Peyer's patch (tissue), 4 donors: ENCODE results near the gene CNR2. TPM values are rescaled to one million over a fixed set of nuclear protein-coding genes. Genes with fewer than 3 reads are reported as not detected.

ENCODE experiments used
- DNase-seq, 3 donors: peaks; one replicate each; pipeline ENCODE4 v3.0.0-alpha.2; 2017 to 2019
- H3K27ac ChIP-seq, 4 donors: fragments of 200-600 bp; sonication (generic); one replicate each; pipeline ENCODE4 v1.5.1; 2016 to 2019
- H3K27me3 ChIP-seq, 2 donors: fragments of 200-600 bp; sonication (generic); one replicate each; pipeline ENCODE4 v1.5.1; 2019
- H3K36me3 ChIP-seq, 3 donors: fragments of 200-600 bp; sonication (generic); one replicate each; pipeline ENCODE4 v1.5.1; 2016 to 2019
- H3K4me1 ChIP-seq, 4 donors: fragments of 200-600 bp; sonication (generic); one replicate each; pipeline ENCODE4 v1.5.1; 2016 to 2019
- H3K4me3 ChIP-seq, 4 donors: fragments of 200-600 bp; sonication (generic); 1 replicate in 3 of 4; 2 replicates in 1 of 4; pipeline ENCODE4 v1.5.1; 2016 to 2019; ENCODE audit warnings: mild to moderate bottlenecking in 1 of 4
- H3K9me3 ChIP-seq, 4 donors: fragments of 200-600 bp; sonication (generic); one replicate each; pipeline ENCODE4 v1.5.1; 2016 to 2019; ENCODE audit warnings: mild to moderate bottlenecking in 1 of 4
- CTCF ChIP-seq, 6 experiments: fragments of 450-650 bp in 4 of 6; fragments of 200-600 bp in 2 of 6; sonication (generic) in 1 of 6; IDR thresholded peaks; one replicate each; pipeline ENCODE4 v1.5.1; 2017 to 2019; ENCODE audit warnings: antibody characterized with exemption in 6 of 6, mild to moderate bottlenecking in 3 of 6, moderate library complexity in 1 of 6
- POLR2A ChIP-seq, 2 donors: fragments of 450-650 bp; IDR thresholded peaks; one replicate each; pipeline ENCODE4 v1.5.1; 2017; ENCODE audit warnings: antibody characterized with exemption in 2 of 2, mild to moderate bottlenecking in 2 of 2, moderate library complexity in 2 of 2
- total RNA-seq, 4 donors: library from RNA; depleted of rRNA; stranded (reverse); fragments of >200 nt; gene quantifications; one replicate each; pipeline ENCODE4 v1.1.0, GENCODE V29; 2016

Gene CNR2
- total RNA-seq, 4 donors from 2014 or later: 0.54 to 13.2 (median 0.66) TPM; not detected in 1

- TF ChIP-seq POLR2A (IDR thresholded peaks at IDR 0.05) (no peak), CTCF (IDR thresholded peaks at IDR 0.05) (no peak)
- H3K36me3 ChIP-seq: no peaks in the 10 kb centered on the region
These were observed 27.9 kb downstream of the CNR2 start for GRCh38 chr1:23885222-23885621.

GRCh38 chr1:23882746-23883145, 30.4 kb downstream of the CNR2 start:
- H3K4me3 ChIP-seq: no peak overlapping the region
- peaks cover 0 to 18% (median 7%) of the 10 kb centered on the region in 4 donors for H3K9me3 ChIP-seq
- no peaks in the 10 kb centered on the region for H3K36me3 ChIP-seq
- no peaks in the 10 kb centered on the region for H3K27me3 ChIP-seq
- TF ChIP-seq POLR2A (IDR thresholded peaks at IDR 0.05) (no peak), CTCF (IDR thresholded peaks at IDR 0.05) (no peak)
- DNase-seq: no peak
- peaks cover 0 to 4% (median 0%) of the 10 kb centered on the region in 4 donors for H3K4me1 ChIP-seq
- H3K27ac ChIP-seq: no peak overlapping the region

More at GRCh38 chr1:23885222-23885621, 27.9 kb downstream of the CNR2 start:
- H3K27me3 ChIP-seq: no peaks in the 10 kb centered on the region
- no peak overlapping the region for H3K4me3 ChIP-seq
- no peak for DNase-seq
- H3K9me3 ChIP-seq: no peaks in the 10 kb centered on the region
- H3K4me1 ChIP-seq: peaks cover 0 to 9% (median 3%) of the 10 kb centered on the region in 4 donors
- H3K27ac ChIP-seq: no peak overlapping the region

GRCh38 chr1:23879809-23880208, 33.4 kb downstream of the CNR2 start:
- H3K27me3 ChIP-seq: no peaks in the 10 kb centered on the region
- H3K4me3 ChIP-seq: no peak overlapping the region
- TF ChIP-seq CTCF (IDR thresholded peaks at IDR 0.05) (no peak), POLR2A (IDR thresholded peaks at IDR 0.05) (no peak)
- no peaks in the 10 kb centered on the region for H3K4me1 ChIP-seq
- H3K9me3 ChIP-seq: peaks cover 0 to 20% (median 7%) of the 10 kb centered on the region in 4 donors
- H3K27ac ChIP-seq: no peak overlapping the region
- H3K36me3 ChIP-seq: no peaks in the 10 kb centered on the region
- no peak for DNase-seq

GRCh38 chr1:23878668-23879067, 34.5 kb downstream of the CNR2 start:
- Histone ChIP-seq H3K36me3 (no peaks in the 10 kb centered on the region), H3K27ac (no peak overlapping the region), H3K4me1 (no peaks in the 10 kb centered on the region), H3K9me3 (peaks cover 0 to 20% (median 7%) of the 10 kb centered on the region in 4 donors), H3K4me3 (no peak overlapping the region), H3K27me3 (no peaks in the 10 kb centered on the region)
- TF ChIP-seq CTCF (IDR thresholded peaks at IDR 0.05): no peak
- no peak for TF ChIP-seq POLR2A (IDR thresholded peaks at IDR 0.05)
- DNase-seq: no peak

GRCh38 chr1:23875382-23875781, 37.8 kb downstream of the CNR2 start:
- peaks cover 0 to 20% (median 7%) of the 10 kb centered on the region in 4 donors for H3K9me3 ChIP-seq
- H3K4me3 ChIP-seq: no peak overlapping the region
- no peak for TF ChIP-seq POLR2A (IDR thresholded peaks at IDR 0.05)
- TF ChIP-seq CTCF (IDR thresholded peaks at IDR 0.05): no peak
- DNase-seq: no peak
- H3K4me1 ChIP-seq: no peaks in the 10 kb centered on the region
- no peak overlapping the region for H3K27ac ChIP-seq
- no peaks in the 10 kb centered on the region for H3K27me3 ChIP-seq
- H3K36me3 ChIP-seq: no peaks in the 10 kb centered on the region

- DNase-seq: no peak
- H3K9me3 ChIP-seq: peaks cover 0 to under 1% (median 0%) of the 10 kb centered on the region in 4 donors
- H3K36me3 ChIP-seq: no peaks in the 10 kb centered on the region
- no peaks in the 10 kb centered on the region for H3K27me3 ChIP-seq
- H3K4me1 ChIP-seq: peaks cover 0 to 2% (median 0%) of the 10 kb centered on the region in 4 donors
- TF ChIP-seq CTCF (IDR thresholded peaks at IDR 0.05): no peak
- no peak for TF ChIP-seq POLR2A (IDR thresholded peaks at IDR 0.05)
- no peak overlapping the region for H3K4me3 ChIP-seq
- H3K27ac ChIP-seq: no peak overlapping the region
These were observed 40.7 kb downstream of the CNR2 start for GRCh38 chr1:23872421-23872820.
